ENCODE results near the gene ADNP. TPM values are rescaled to one million over a fixed set of nuclear protein-coding genes. Genes with fewer than 3 reads are reported as not detected.

ADNP gene
- total RNA-seq, 1 donor from 2014 or later = 165 TPM

- peak overlapping the region; percentile 34 for H3K27ac Mint-ChIP-seq
- no peaks in the 10 kb centered on the region for H3K27me3 Mint-ChIP-seq (ENCODE audit: low read depth)
- H3K4me3 Mint-ChIP-seq = no peak overlapping the region
- no peaks in the 10 kb centered on the region for H3K9me3 Mint-ChIP-seq
- H3K36me3 Mint-ChIP-seq = peaks cover 10% of the 10 kb centered on the region
- no peak for DNase-seq (ENCODE audit: low spot score in 2 of 2, unreplicated experiment in 2 of 2)
- TF ChIP-seq CTCF (IDR thresholded peaks at IDR 0.05; ENCODE audit: unreplicated experiment) = no peak
- H3K4me1 Mint-ChIP-seq = peaks cover 28% of the 10 kb centered on the region
Measured at GRCh38 chr20:50874111-50874757, 57.0 kb downstream of the ADNP start.

- H3K27ac Mint-ChIP-seq = no peak overlapping the region
- no peak for DNase-seq (ENCODE audit: low spot score in 2 of 2, unreplicated experiment in 2 of 2)
- peaks cover 10% of the 10 kb centered on the region for H3K36me3 Mint-ChIP-seq
- H3K4me1 Mint-ChIP-seq = peaks cover 28% of the 10 kb centered on the region
- no peak for TF ChIP-seq CTCF (IDR thresholded peaks at IDR 0.05; ENCODE audit: unreplicated experiment)
- no peaks in the 10 kb centered on the region for H3K27me3 Mint-ChIP-seq (ENCODE audit: low read depth)
- no peaks in the 10 kb centered on the region for H3K9me3 Mint-ChIP-seq
- H3K4me3 Mint-ChIP-seq = no peak overlapping the region
Measured at GRCh38 chr20:50873585-50873984, 57.7 kb downstream of the ADNP start.

- TF ChIP-seq CTCF (IDR thresholded peaks at IDR 0.05; ENCODE audit: unreplicated experiment) = no peak
- no peak overlapping the region for H3K4me3 Mint-ChIP-seq
Measured at GRCh38 chr20:50872560-50873425, 58.4 kb downstream of the ADNP start.

GRCh38 chr20:50870561-50871161 lies 60.6 kb downstream of the ADNP start:
- Mint-ChIP-seq H3K9me3 (no peaks in the 10 kb centered on the region), H3K27me3 (ENCODE audit: low read depth) (no peaks in the 10 kb centered on the region), H3K4me3 (peak overlapping the region; percentile 67), H3K36me3 (peaks cover 2% of the 10 kb centered on the region), H3K27ac (peak overlapping the region; percentile 93), H3K4me1 (peaks cover 28% of the 10 kb centered on the region)
- TF ChIP-seq CTCF (IDR thresholded peaks at IDR 0.05; ENCODE audit: unreplicated experiment) = no peak
- DNase-seq (ENCODE audit: low spot score in 2 of 2, unreplicated experiment in 2 of 2) = peak; percentile 57 to 76

More at GRCh38 chr20:50872560-50873425, 58.4 kb downstream of the ADNP start:
- H3K27ac Mint-ChIP-seq = peak overlapping the region; percentile 53
- H3K4me1 Mint-ChIP-seq = peaks cover 28% of the 10 kb centered on the region
- DNase-seq (ENCODE audit: low spot score in 2 of 2, unreplicated experiment in 2 of 2) = no peak
- no peaks in the 10 kb centered on the region for H3K9me3 Mint-ChIP-seq
- peaks cover 10% of the 10 kb centered on the region for H3K36me3 Mint-ChIP-seq
- no peaks in the 10 kb centered on the region for H3K27me3 Mint-ChIP-seq (ENCODE audit: low read depth)

GRCh38 chr20:50868509-50869495 lies 62.4 kb downstream of the ADNP start:
- no peak overlapping the region for H3K4me3 Mint-ChIP-seq
- H3K4me1 Mint-ChIP-seq = peaks cover 28% of the 10 kb centered on the region
- no peak for TF ChIP-seq CTCF (IDR thresholded peaks at IDR 0.05; ENCODE audit: unreplicated experiment)
- no peaks in the 10 kb centered on the region for H3K27me3 Mint-ChIP-seq (ENCODE audit: low read depth)
- H3K27ac Mint-ChIP-seq = peak overlapping the region; percentile 79
- H3K9me3 Mint-ChIP-seq = no peaks in the 10 kb centered on the region
- DNase-seq (ENCODE audit: low spot score in 2 of 2, unreplicated experiment in 2 of 2) = no peak
- no peaks in the 10 kb centered on the region for H3K36me3 Mint-ChIP-seq

Data from mesothelial cell of epicardium (in vitro differentiated cells).